ENCODE results near the gene MMP21. TPM values are rescaled to one million over a fixed set of nuclear protein-coding genes. Genes with fewer than 3 reads are reported as not detected.
A peak's percentile ranks its signal among the peaks of the same experiment; 100 is the strongest.

The MMP21 gene
- total and polyA plus RNA-seq, 2 of the 13 experiments (the other 11 are each of a cell fraction or from before 2014, with no cell fraction given), result not detected

GRCh38 chr10:125719173-125720001 is 56.2 kb downstream of the MMP21 start, which contains the start of gene EDRF1 (continued):
- TF ChIP-seq ZNF275 (CRISPR knock-in tag; IDR thresholded peaks at IDR 0.05; ENCODE audit: borderline replicate concordance), result peak; percentile 47; the same call in 1 of the 2 replicates
- peak; percentile 55; the same call in 1 of the 2 replicates for TF ChIP-seq ERF (CRISPR knock-in tag; IDR thresholded peaks at IDR 0.05)
- TF ChIP-seq PHF21A (CRISPR knock-in tag; IDR thresholded peaks at IDR 0.05), result no peak; the same call in 1 of the 2 replicates
- peak; percentile 85; the same call in 1 of the 2 replicates for TF ChIP-seq ZFP37 (CRISPR knock-in tag; IDR thresholded peaks at IDR 0.05; ENCODE audit: borderline replicate concordance)
- TF ChIP-seq ZNF777 (CRISPR knock-in tag; IDR thresholded peaks at IDR 0.05), result peak; percentile 10; the same call in 1 of the 2 replicates
- TF ChIP-seq SALL2 (CRISPR knock-in tag; IDR thresholded peaks at IDR 0.05), result peak; percentile 81
- TF ChIP-seq ZNF263 (CRISPR knock-in tag; IDR thresholded peaks at IDR 0.05), result peak; percentile 94
- TF ChIP-seq MIXL1 (CRISPR knock-in tag; IDR thresholded peaks at IDR 0.05), result peak; percentile 34; the same call in 1 of the 2 replicates
- no peak for TF ChIP-seq FOXO4 (CRISPR knock-in tag; conservative IDR thresholded peaks at IDR 0.05)
- peak; percentile 18; the same call in 1 of the 2 replicates for TF ChIP-seq NR2C2 (CRISPR knock-in tag; IDR thresholded peaks at IDR 0.05; ENCODE audit: borderline replicate concordance)
- no peak for TF ChIP-seq HMG20B (CRISPR knock-in tag; conservative IDR thresholded peaks at IDR 0.05)
- TF ChIP-seq FOXP1 (IDR thresholded peaks at IDR 0.05), result no peak
- no peak for TF ChIP-seq FOXP1 (CRISPR knock-in tag; IDR thresholded peaks at IDR 0.05)
- peak; percentile 93; the same call in 1 of the 2 replicates for TF ChIP-seq ZNF747 (CRISPR knock-in tag; IDR thresholded peaks at IDR 0.05; ENCODE audit: borderline replicate concordance)
- TF ChIP-seq JDP2 (CRISPR knock-in tag; IDR thresholded peaks at IDR 0.05; ENCODE audit: borderline replicate concordance), result no peak
- TF ChIP-seq ADNP (CRISPR knock-in tag; IDR thresholded peaks at IDR 0.05), result no peak
- TF ChIP-seq, protein P1, sequence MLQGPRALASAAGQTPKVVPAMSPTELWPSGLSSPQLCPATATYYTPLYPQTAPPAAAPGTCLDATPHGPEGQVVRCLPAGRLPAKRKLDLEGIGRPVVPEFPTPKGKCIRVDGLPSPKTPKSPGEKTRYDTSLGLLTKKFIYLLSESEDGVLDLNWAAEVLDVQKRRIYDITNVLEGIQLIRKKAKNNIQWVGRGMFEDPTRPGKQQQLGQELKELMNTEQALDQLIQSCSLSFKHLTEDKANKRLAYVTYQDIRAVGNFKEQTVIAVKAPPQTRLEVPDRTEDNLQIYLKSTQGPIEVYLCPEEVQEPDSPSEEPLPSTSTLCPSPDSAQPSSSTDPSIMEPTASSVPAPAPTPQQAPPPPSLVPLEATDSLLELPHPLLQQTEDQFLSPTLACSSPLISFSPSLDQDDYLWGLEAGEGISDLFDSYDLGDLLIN (CRISPR knock-in tag; IDR thresholded peaks at IDR 0.05; ENCODE audit: borderline replicate concordance), result 0 out of 2 replicates have a peak, but pooled peaks have one; percentile 22
- TF ChIP-seq ZNF800 (CRISPR knock-in tag; IDR thresholded peaks at IDR 0.05), result no peak
- TF ChIP-seq FOXC1 (CRISPR knock-in tag; IDR thresholded peaks at IDR 0.05; ENCODE audit: borderline replicate concordance), result peak; percentile 41
- TF ChIP-seq SETDB1 (CRISPR knock-in tag; IDR thresholded peaks at IDR 0.05; ENCODE audit: borderline replicate concordance), result no peak; the same call in 1 of the 2 replicates
- TF ChIP-seq, protein P2, sequence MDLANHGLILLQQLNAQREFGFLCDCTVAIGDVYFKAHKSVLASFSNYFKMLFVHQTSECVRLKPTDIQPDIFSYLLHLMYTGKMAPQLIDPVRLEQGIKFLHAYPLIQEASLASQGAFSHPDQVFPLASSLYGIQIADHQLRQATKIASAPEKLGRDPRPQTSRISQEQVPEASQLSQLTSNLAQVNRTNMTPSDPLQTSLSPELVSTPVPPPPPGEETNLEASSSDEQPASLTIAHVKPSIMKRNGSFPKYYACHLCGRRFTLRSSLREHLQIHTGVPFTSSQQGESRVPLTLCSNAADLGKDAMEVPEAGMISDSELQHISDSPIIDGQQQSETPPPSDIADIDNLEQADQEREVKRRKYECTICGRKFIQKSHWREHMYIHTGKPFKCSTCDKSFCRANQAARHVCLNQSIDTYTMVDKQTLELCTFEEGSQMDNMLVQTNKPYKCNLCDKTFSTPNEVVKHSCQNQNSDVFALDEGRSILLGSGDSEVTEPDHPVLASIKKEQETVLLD (CRISPR knock-in tag; IDR thresholded peaks at IDR 0.05; ENCODE audit: low read depth), result no peak; the same call in 1 of the 2 replicates
- peak; percentile 90 for TF ChIP-seq KAT8 (CRISPR knock-in tag; IDR thresholded peaks at IDR 0.05)
